ENCODE data around the gene KRT27.

KRT27 gene

GRCh38 chr17:40812639-40813038 is 30.3 kb upstream of the KRT27 start:
- TF ChIP-seq CTCF (IDR thresholded peaks at IDR 0.05; ENCODE audit: control insufficient read depth, insufficient read depth, low read depth, low read length, missing control alignments): no peak
- DNase-seq (ENCODE audit: low read depth): no peak
- H3K4me3 ChIP-seq (ENCODE audit: control insufficient read depth, low read depth, low read length): no peak overlapping the region

- no peak overlapping the region for H3K4me3 ChIP-seq (ENCODE audit: control insufficient read depth, low read depth, low read length)
- TF ChIP-seq CTCF (IDR thresholded peaks at IDR 0.05; ENCODE audit: control insufficient read depth, insufficient read depth, low read depth, low read length, missing control alignments): no peak
- DNase-seq (ENCODE audit: low read depth): no peak
Measured at GRCh38 chr17:40810494-40810893, 28.1 kb upstream of the KRT27 start.

GRCh38 chr17:40809721-40810421 is 27.5 kb upstream of the KRT27 start:
- DNase-seq (ENCODE audit: low read depth): no peak
- TF ChIP-seq CTCF (IDR thresholded peaks at IDR 0.05; ENCODE audit: control insufficient read depth, insufficient read depth, low read depth, low read length, missing control alignments): no peak
- H3K4me3 ChIP-seq (ENCODE audit: control insufficient read depth, low read depth, low read length): no peak overlapping the region

GRCh38 chr17:40806131-40806530 is 23.8 kb upstream of the KRT27 start:
- no peak for DNase-seq (ENCODE audit: low read depth)
- no peak overlapping the region for H3K4me3 ChIP-seq (ENCODE audit: control insufficient read depth, low read depth, low read length)
- no peak for TF ChIP-seq CTCF (IDR thresholded peaks at IDR 0.05; ENCODE audit: control insufficient read depth, insufficient read depth, low read depth, low read length, missing control alignments)

GRCh38 chr17:40803617-40804082 is 21.3 kb upstream of the KRT27 start:
- no peak for DNase-seq (ENCODE audit: low read depth)
- TF ChIP-seq CTCF (IDR thresholded peaks at IDR 0.05; ENCODE audit: control insufficient read depth, insufficient read depth, low read depth, low read length, missing control alignments): peak; percentile 92
- no peak overlapping the region for H3K4me3 ChIP-seq (ENCODE audit: control insufficient read depth, low read depth, low read length)

- TF ChIP-seq CTCF (IDR thresholded peaks at IDR 0.05; ENCODE audit: control insufficient read depth, insufficient read depth, low read depth, low read length, missing control alignments): no peak
- no peak for DNase-seq (ENCODE audit: low read depth)
- no peak overlapping the region for H3K4me3 ChIP-seq (ENCODE audit: control insufficient read depth, low read depth, low read length)
Measured at GRCh38 chr17:40801157-40801556, 18.8 kb upstream of the KRT27 start.

Measured in AG09309 (cell line).